NT2/D1 (cell line): Measurements from ENCODE around the gene ARSG.

ENCODE experiments used
- DNase-seq: peaks from one replicate; pipeline ENCODE4 v3.0.0-alpha.2; 2011; ENCODE audit warnings: low read depth, low spot score
- H3K27me3 ChIP-seq: 2 replicates; pipeline ENCODE4 v1.6.0; 2011; ENCODE audit warnings: mild to moderate bottlenecking; ENCODE audit not compliant: insufficient read length, insufficient read depth
- H3K36me3 ChIP-seq: 2 replicates; pipeline ENCODE4 v1.6.1; 2011; ENCODE audit warnings: mild to moderate bottlenecking, low read length, mixed read lengths; ENCODE audit not compliant: insufficient read depth, insufficient read length
- H3K4me1 ChIP-seq: 2 replicates; pipeline ENCODE4 v1.5.1; 2011; ENCODE audit not compliant: insufficient read depth, insufficient read length
- H3K4me3 ChIP-seq: 2 replicates; pipeline ENCODE4 v1.5.1; 2011; ENCODE audit warnings: low read depth; ENCODE audit not compliant: insufficient read length
- H3K9ac ChIP-seq: 2 replicates; pipeline ENCODE4 v1.6.0; 2011; ENCODE audit warnings: low read depth; ENCODE audit not compliant: insufficient read length
- H3K9me3 ChIP-seq: 2 replicates; pipeline ENCODE4 v1.5.1; 2011; ENCODE audit warnings: mild to moderate bottlenecking, low read length; ENCODE audit not compliant: insufficient read depth
- SUZ12 ChIP-seq: IDR thresholded peaks from 2 replicates; pipeline ENCODE4 v1.6.1; 2011; ENCODE audit not compliant: insufficient read length, insufficient read depth; ENCODE audit errors: extremely low read depth
- YY1 ChIP-seq: IDR thresholded peaks from 2 replicates; pipeline ENCODE4 v1.6.1; 2011; ENCODE audit not compliant: insufficient read length, insufficient read depth
- ZNF274 ChIP-seq: IDR thresholded peaks from 2 replicates; pipeline ENCODE4 v1.6.1; 2011; ENCODE audit warnings: mild to moderate bottlenecking, low read depth, low read length

The ARSG gene

DNA sequence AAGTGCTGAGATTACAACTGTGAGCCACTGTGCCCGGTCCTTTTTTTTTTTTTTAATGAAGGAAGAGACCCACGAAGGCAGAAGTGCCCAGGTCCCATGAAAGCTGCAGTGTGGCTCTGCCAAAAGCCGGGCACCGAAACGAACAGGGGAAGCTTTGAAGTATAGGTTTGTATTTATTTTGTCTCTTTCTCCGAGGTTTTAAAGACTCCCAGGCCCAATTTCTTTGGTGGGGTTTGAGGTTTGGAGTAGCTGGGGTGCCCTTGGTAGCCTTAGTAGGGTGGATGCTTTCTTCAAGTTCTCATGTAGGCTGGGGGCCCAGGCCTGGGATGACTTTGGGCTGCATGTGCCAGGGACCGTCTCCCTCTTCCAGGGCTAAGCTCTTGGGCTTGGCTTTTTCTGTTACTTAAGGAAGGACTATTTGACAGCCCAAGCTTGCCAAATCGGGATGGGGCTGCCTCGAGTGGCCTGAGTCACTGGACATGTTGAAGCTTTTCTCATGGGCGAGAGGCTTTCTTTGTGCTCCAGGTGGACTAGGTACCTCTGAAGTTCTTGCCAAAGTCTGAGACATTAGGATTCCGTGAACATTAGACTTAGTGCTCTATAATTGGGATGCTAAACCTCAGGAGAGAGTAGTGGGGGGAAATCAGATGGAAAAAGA, 99.7 kb downstream of the ARSG start:
- Histone ChIP-seq H3K27me3 (no peaks in the 10 kb centered on the region), H3K36me3 (no peaks in the 10 kb centered on the region), H3K4me1 (peaks cover 2% of the 10 kb centered on the region), H3K9ac (no peak overlapping the region), H3K4me3 (no peak overlapping the region), H3K9me3 (peaks cover 8% of the 10 kb centered on the region; the same call in 1 of the 2 replicates)
- no peak for TF ChIP-seq YY1
- no peak for TF ChIP-seq SUZ12
- no peak for TF ChIP-seq ZNF274
- no peak for DNase-seq

- peaks cover 8% of the 10 kb centered on the region; the same call in 1 of the 2 replicates for H3K9me3 ChIP-seq
- no peak for DNase-seq
Observed at GRCh38 chr17:68391561-68392268, 100.4 kb downstream of the ARSG start.

DNA sequence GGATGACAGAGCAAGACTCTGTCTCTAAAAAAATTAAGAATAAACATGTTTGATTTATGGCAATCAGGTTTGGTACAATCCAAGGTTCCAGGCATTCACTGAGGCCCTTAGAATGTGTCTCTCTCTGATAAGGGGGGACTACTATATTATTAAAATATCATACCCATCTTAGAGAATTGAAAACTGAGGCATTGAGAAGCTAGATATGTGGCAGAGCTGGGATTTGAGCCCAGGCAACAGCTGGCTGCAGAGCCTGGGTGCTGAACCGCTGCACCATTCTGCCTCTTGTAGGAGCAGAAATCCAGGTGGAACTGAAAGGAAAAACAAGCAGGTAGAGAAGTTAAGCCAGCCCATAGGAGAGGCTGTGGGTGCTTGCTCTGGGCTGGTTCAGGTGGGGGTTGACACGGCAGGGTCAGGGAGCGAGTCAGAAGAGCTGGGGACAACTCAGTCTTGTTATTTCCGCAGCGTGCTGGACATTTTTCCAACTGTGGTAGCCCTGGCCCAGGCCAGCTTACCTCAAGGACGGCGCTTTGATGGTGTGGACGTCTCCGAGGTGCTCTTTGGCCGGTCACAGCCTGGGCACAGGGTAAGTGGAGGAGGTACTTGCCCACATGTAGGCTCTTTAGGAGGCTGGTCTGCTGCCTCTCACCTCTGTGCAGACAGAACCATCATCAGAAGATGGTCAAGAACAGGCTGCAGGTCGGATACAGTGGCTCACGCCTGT, 103.5 kb downstream of the ARSG start:
- peaks cover 8% of the 10 kb centered on the region; the same call in 1 of the 2 replicates for H3K9me3 ChIP-seq
- no peaks in the 10 kb centered on the region for H3K36me3 ChIP-seq
- no peak for DNase-seq
- TF ChIP-seq YY1: no peak
- no peak for TF ChIP-seq ZNF274
- no peak for TF ChIP-seq SUZ12
- no peaks in the 10 kb centered on the region for H3K27me3 ChIP-seq
- no peak overlapping the region for H3K4me3 ChIP-seq
- H3K9ac ChIP-seq: no peak overlapping the region
- H3K4me1 ChIP-seq: peaks cover 3% of the 10 kb centered on the region

More at GRCh38 chr17:68391561-68392268, 100.4 kb downstream of the ARSG start:
- TF ChIP-seq YY1: no peak
- H3K36me3 ChIP-seq: no peaks in the 10 kb centered on the region
- H3K4me1 ChIP-seq: peaks cover 2% of the 10 kb centered on the region
- H3K27me3 ChIP-seq: no peaks in the 10 kb centered on the region
- no peak overlapping the region for H3K9ac ChIP-seq
- no peak overlapping the region for H3K4me3 ChIP-seq

- no peak overlapping the region for H3K9ac ChIP-seq
- TF ChIP-seq SUZ12 (no peak), YY1 (no peak), ZNF274 (no peak)
- peaks cover 8% of the 10 kb centered on the region; the same call in 1 of the 2 replicates for H3K9me3 ChIP-seq
- no peaks in the 10 kb centered on the region for H3K27me3 ChIP-seq
- H3K4me1 ChIP-seq: peaks cover 3% of the 10 kb centered on the region
- no peak overlapping the region for H3K4me3 ChIP-seq
- no peak for DNase-seq
- no peaks in the 10 kb centered on the region for H3K36me3 ChIP-seq
Observed at GRCh38 chr17:68396226-68397107, 105.2 kb downstream of the ARSG start.

- DNase-seq: no peak
- TF ChIP-seq SUZ12: no peak
- no peaks in the 10 kb centered on the region for H3K36me3 ChIP-seq
- peaks cover 8% of the 10 kb centered on the region; the same call in 1 of the 2 replicates for H3K9me3 ChIP-seq
- peaks cover 3% of the 10 kb centered on the region for H3K4me1 ChIP-seq
- H3K4me3 ChIP-seq: no peak overlapping the region
- H3K27me3 ChIP-seq: no peaks in the 10 kb centered on the region
- H3K9ac ChIP-seq: no peak overlapping the region
Observed at GRCh38 chr17:68397108-68397536, 105.8 kb downstream of the ARSG start.

DNA sequence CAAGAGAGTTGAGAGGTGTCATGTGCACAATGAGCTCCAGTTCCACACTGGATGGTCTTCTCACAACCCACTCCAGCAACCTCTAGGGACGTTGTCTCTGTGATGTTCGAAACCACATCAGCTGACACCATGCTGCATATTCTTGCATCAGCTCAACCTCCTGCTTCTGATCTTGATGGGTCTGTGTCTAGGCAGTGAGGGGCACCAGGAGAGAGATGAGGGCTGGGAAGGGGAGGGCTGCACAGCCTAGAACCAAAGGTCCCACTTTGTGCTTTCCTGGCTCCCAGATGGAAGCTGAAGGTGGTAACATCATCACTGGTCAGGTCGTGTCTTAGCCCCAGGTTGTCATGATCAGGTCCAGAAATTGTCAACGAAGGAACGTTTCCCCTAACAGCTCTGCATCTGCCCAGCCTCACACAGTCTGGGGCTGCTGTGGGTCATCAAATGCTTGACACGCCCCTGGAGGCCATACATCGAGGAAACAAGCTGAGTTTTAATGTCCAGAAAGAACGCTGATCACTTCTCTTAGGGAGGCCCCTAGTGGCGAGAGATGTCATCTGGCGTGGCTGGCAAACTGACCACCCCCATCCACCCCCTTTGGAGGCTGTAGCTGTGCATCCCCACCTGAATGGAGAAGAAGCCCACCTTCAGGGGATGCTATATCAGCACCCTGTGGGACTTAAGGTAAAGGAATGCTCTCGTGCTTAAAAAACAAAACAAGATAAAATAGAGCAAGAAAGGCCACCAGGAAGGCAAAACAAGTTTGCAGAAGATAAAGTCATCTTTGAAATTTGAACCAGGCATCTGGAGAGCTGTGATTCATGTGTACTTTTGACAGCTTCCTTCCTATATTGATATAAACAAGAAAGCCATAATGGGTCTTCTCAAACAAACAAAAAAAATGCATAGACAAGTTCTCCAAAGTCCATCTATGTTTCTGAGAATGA, 107.7 kb downstream of the ARSG start:
- TF ChIP-seq SUZ12 (no peak), YY1 (no peak), ZNF274 (no peak)
- Histone ChIP-seq H3K36me3 (no peaks in the 10 kb centered on the region), H3K9ac (no peak overlapping the region), H3K4me3 (no peak overlapping the region), H3K27me3 (no peaks in the 10 kb centered on the region), H3K4me1 (peaks cover 3% of the 10 kb centered on the region), H3K9me3 (peaks cover 8% of the 10 kb centered on the region; the same call in 1 of the 2 replicates)
- peak; percentile 47 for DNase-seq
